Measurements from ENCODE around the gene ITGAX.

DNA sequence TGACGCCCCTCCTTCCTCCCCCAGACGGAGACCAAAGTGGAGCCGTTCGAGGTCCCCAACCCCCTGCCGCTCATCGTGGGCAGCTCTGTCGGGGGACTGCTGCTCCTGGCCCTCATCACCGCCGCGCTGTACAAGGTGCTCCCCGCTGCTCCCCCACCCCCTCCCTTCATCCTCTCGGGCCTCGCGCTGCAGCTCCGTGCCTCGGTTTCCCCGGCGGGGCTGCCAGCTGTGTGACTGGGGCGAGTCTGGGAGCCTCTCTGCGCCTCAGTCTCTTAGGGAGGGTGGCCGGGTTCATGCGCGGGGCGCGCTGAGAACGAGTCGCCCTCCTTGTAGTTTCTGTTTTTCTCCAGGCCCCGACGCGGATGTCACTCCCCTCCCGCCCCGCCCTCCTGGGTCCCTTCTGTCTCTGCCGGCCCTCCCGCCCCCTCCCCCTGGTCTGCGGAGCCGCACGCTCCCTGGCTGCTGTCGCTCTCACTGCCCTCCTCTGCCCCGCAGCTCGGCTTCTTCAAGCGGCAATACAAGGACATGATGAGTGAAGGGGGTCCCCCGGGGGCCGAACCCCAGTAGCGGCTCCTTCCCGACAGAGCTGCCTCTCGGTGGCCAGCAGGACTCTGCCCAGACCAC is 23.7 kb upstream of the ITGAX start:
- TF ChIP-seq, protein P1, sequence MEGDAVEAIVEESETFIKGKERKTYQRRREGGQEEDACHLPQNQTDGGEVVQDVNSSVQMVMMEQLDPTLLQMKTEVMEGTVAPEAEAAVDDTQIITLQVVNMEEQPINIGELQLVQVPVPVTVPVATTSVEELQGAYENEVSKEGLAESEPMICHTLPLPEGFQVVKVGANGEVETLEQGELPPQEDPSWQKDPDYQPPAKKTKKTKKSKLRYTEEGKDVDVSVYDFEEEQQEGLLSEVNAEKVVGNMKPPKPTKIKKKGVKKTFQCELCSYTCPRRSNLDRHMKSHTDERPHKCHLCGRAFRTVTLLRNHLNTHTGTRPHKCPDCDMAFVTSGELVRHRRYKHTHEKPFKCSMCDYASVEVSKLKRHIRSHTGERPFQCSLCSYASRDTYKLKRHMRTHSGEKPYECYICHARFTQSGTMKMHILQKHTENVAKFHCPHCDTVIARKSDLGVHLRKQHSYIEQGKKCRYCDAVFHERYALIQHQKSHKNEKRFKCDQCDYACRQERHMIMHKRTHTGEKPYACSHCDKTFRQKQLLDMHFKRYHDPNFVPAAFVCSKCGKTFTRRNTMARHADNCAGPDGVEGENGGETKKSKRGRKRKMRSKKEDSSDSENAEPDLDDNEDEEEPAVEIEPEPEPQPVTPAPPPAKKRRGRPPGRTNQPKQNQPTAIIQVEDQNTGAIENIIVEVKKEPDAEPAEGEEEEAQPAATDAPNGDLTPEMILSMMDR (IDR thresholded peaks at IDR 0.05), result no peak
- no peak for TF ChIP-seq POLR2A (IDR thresholded peaks at IDR 0.05)

Measured in thyroid gland (tissue), 4 donors.